ENCODE measurements around the gene PRKACB. TPM values are rescaled to one million over a fixed set of nuclear protein-coding genes. Genes with fewer than 3 reads are reported as not detected.

The PRKACB gene
- total and polyA plus RNA-seq, 11 donors = 8.7 to 52.3 (median 39.0) TPM

DNA sequence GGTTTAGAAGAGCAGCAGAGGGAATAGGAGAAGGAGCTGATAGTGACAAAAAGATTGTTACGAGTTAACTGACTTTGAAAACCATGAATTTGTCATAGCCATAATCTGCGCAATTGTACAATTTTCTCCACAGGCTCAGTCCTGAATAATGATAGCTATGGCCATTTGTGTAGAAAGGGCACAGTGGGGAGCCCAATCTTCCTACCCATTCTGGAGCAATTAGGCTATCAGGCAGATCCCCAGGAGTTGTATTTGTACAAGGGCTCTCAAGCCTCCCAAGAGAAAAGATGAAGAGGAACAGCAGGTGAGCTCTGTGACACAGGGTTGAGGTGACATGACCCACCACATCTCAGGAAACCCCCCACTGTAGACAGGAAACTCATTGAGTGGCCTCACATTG lies 115.3 kb downstream of the PRKACB start:
- Histone ChIP-seq H3K36me3 (no peaks in the 10 kb centered on the region), H3K4me3 (no peak overlapping the region), H3K9me3 (no peaks in the 10 kb centered on the region), H3K4me1 (peaks cover 0 to 13% (median 0%) of the 10 kb centered on the region in 12 donors), H3K27me3 (no peaks in the 10 kb centered on the region), H3K27ac (no peak overlapping the region)
- WGBS, 4 donors = 87 to 93% (median 90%) methylated on average over 2 of the region's 2 CpGs
- DNase-seq (no peak), ATAC-seq (no peak)
- intact Hi-C loops (cut with DNase I) = no loop called here
- TF ChIP-seq, protein P1, sequence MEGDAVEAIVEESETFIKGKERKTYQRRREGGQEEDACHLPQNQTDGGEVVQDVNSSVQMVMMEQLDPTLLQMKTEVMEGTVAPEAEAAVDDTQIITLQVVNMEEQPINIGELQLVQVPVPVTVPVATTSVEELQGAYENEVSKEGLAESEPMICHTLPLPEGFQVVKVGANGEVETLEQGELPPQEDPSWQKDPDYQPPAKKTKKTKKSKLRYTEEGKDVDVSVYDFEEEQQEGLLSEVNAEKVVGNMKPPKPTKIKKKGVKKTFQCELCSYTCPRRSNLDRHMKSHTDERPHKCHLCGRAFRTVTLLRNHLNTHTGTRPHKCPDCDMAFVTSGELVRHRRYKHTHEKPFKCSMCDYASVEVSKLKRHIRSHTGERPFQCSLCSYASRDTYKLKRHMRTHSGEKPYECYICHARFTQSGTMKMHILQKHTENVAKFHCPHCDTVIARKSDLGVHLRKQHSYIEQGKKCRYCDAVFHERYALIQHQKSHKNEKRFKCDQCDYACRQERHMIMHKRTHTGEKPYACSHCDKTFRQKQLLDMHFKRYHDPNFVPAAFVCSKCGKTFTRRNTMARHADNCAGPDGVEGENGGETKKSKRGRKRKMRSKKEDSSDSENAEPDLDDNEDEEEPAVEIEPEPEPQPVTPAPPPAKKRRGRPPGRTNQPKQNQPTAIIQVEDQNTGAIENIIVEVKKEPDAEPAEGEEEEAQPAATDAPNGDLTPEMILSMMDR (IDR thresholded peaks at IDR 0.05) = no peak
- TF ChIP-seq POLR2A (IDR thresholded peaks at IDR 0.05) = no peak

GRCh38 chr1:84259989-84260388 lies 115.9 kb downstream of the PRKACB start:
- ATAC-seq = no peak
- intact Hi-C loops (cut with DNase I) = no loop called here
- WGBS, 4 donors = 79 to 93% (median 85%) methylated on average over 2 of the region's 2 CpGs

DNA sequence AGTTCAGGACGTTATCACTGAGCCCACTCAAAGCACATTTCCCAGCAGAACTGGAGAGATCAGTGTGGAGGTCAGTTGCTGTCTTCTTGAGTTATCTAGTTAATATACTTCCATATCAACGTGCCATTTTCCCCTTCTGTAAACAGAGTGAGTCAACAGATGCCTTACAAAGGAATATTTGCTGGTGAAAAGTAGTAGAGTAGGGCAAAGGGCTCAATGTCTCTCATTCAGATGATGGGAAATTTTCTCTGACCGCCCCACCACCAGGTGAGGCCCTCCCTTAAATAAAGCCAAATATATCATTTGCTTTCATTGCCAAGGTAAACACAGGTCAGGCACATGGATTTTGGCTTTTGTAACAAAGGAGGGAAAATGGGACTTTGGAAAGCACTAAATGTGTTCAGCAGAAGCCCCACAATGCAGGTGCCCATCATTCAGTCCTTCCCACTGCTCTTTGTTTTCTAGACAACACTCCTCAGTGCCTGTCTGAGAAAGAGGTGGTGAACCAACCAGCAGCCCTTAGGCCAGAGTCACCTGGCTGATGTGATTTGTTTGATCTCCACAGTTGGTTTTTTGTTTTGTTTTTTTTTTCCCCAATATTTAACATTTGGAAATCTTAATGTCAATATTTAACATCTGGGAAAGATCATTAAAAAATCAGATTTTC lies 116.9 kb downstream of the PRKACB start:
- TF ChIP-seq, protein P1 (IDR thresholded peaks at IDR 0.05) = no peak
- no peak for TF ChIP-seq POLR2A (IDR thresholded peaks at IDR 0.05)

More at GRCh38 chr1:84259989-84260388, 115.9 kb downstream of the PRKACB start:
- peaks cover 0 to 12% (median 0%) of the 10 kb centered on the region in 12 donors for H3K4me1 ChIP-seq
- no peak overlapping the region for H3K27ac ChIP-seq
- H3K36me3 ChIP-seq = no peaks in the 10 kb centered on the region
- H3K4me3 ChIP-seq = no peak overlapping the region
- TF ChIP-seq, protein P1 (IDR thresholded peaks at IDR 0.05) = no peak
- no peak for TF ChIP-seq POLR2A (IDR thresholded peaks at IDR 0.05)
- H3K9me3 ChIP-seq = no peaks in the 10 kb centered on the region
- DNase-seq = no peak
- H3K27me3 ChIP-seq = no peaks in the 10 kb centered on the region

DNA sequence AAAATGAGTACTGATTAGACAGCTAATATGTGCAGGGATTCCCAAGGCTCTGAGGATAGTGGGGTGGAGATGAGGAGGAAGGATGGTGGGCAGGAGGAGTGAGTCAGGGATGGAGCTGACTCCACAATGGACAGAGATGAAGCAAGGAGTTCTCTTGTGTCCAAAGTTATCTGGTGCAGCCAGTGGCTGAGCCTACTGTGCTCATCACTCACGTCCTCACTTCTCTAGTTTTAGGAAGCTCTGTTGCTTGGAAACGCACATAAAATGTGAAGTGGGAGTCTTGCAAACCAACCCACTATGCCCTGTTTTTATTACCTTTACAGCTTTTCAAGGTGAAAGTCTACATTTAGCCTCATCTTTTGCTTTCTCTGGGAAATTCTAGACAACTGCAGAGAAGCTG lies 120.9 kb downstream of the PRKACB start:
- ATAC-seq = no peak
- no peaks in the 10 kb centered on the region for H3K27me3 ChIP-seq
- intact Hi-C loops (cut with DNase I) = no loop called here
- no peaks in the 10 kb centered on the region for H3K4me1 ChIP-seq
- no peak overlapping the region for H3K27ac ChIP-seq
- TF ChIP-seq POLR2A (IDR thresholded peaks at IDR 0.05) = no peak
- TF ChIP-seq, protein P1 (IDR thresholded peaks at IDR 0.05) = no peak
- no peaks in the 10 kb centered on the region for H3K36me3 ChIP-seq
- no peaks in the 10 kb centered on the region for H3K9me3 ChIP-seq
- WGBS, 4 donors = 70 to 80% (median 77%) methylated on average over 2 of the region's 2 CpGs
- DNase-seq = no peak
- no peak overlapping the region for H3K4me3 ChIP-seq

More for the DNA sequence above, 116.9 kb downstream of the PRKACB start:
- no peaks in the 10 kb centered on the region for H3K27me3 ChIP-seq
- no peak overlapping the region for H3K27ac ChIP-seq
- no peak for DNase-seq
- no peaks in the 10 kb centered on the region for H3K36me3 ChIP-seq
- intact Hi-C loops (cut with DNase I) = no loop called here
- no peaks in the 10 kb centered on the region for H3K9me3 ChIP-seq
- no peak for ATAC-seq
- no peak overlapping the region for H3K4me3 ChIP-seq
- WGBS, 4 donors = 52 to 67% (median 59%) methylated on average over 3 of the region's 3 CpGs
- peaks cover 0 to 2% (median 0%) of the 10 kb centered on the region in 12 donors for H3K4me1 ChIP-seq
